B cell (primary cell): ENCODE results near the gene TTC32. TPM values are rescaled to one million over a fixed set of nuclear protein-coding genes. Genes with fewer than 3 reads are reported as not detected.

Experiments used
- ATAC-seq: fragments of 200-7000 bp; cut with Tn5 transposase; one replicate; pipeline ENCODE4 v1.10.0; 2021; ENCODE audit warnings: low read depth, mild to moderate bottlenecking, moderate number of reproducible peaks, moderate library complexity
- CTCF ChIA-PET: fragments of 350-600 bp; sonication (Branson Sonifier 250); formaldehyde crosslinking; loops from one replicate; lab custom pipeline; 2021; ENCODE audit warnings: antibody characterized with exemption, inconsistent platforms; lab: Charles Lee
- POLR2A ChIA-PET: fragments of 350-600 bp; sonication (Branson Sonifier 250); formaldehyde crosslinking; loops from one replicate; lab custom pipeline; 2021; ENCODE audit warnings: antibody characterized with exemption; lab: Charles Lee
- DNase-seq: peaks from one replicate; pipeline ENCODE4 v3.0.0; 2013
- H2AFZ ChIP-seq: 2 replicates; pipeline ENCODE4 v1.6.1; 2012; ENCODE audit warnings: mild to moderate bottlenecking, low read depth, low read length; ENCODE audit not compliant: insufficient read depth, poor library complexity, severe bottlenecking
- H3K27ac ChIP-seq, 2 donors: 1 replicate in 1 of 2; 2 replicates in 1 of 2; pipeline ENCODE4 v1.5.1; 2012 to 2013; ENCODE audit warnings: low read length in 2 of 2, mild to moderate bottlenecking in 2 of 2, moderate library complexity in 1 of 2
- H3K27me3 ChIP-seq, 4 experiments: fragments of 200-600 bp in 1 of 4; sonication (generic) in 1 of 4; replicated peaks in 1 of 4; 1 replicate in 2 of 4; 2 replicates in 2 of 4; pipeline versions ENCODE4 v1.6.1 to v1.7.0; 2013 to 2016; ENCODE audit warnings: low read length in 3 of 4, mild to moderate bottlenecking in 2 of 4, mixed read lengths in 1 of 4, moderate library complexity in 1 of 4; ENCODE audit not compliant: insufficient read depth in 4 of 4, control insufficient read depth in 3 of 4; ENCODE audit errors: control extremely low read depth in 1 of 4
- H3K36me3 ChIP-seq, 2 experiments: replicated peaks in 1 of 2; 1 replicate in 1 of 2; 2 replicates in 1 of 2; pipeline versions ENCODE4 v1.6.1 to v1.7.1; 2013; ENCODE audit warnings: low read length in 1 of 2; ENCODE audit not compliant: insufficient read depth in 2 of 2, control insufficient read depth in 1 of 2; ENCODE audit errors: control extremely low read depth in 1 of 2, extremely low read depth in 1 of 2
- H3K4me1 ChIP-seq, 2 donors: fragments of 200-600 bp in 1 of 2; sonication (generic) in 1 of 2; 1 replicate in 1 of 2; 2 replicates in 1 of 2; pipeline versions ENCODE4 v1.5.1 to v1.6.1; 2013 to 2017; ENCODE audit warnings: low read length in 2 of 2; ENCODE audit not compliant: control insufficient read depth in 2 of 2, insufficient read depth in 2 of 2
- H3K4me2 ChIP-seq: replicated peaks from 2 replicates; pipeline ENCODE3; 2012; ENCODE audit warnings: mild to moderate bottlenecking, low read depth, low read length; ENCODE audit not compliant: poor library complexity, severe bottlenecking
- H3K4me3 ChIP-seq, 5 experiments: fragments of 200-600 bp in 1 of 5; sonication (generic) in 1 of 5; 1 replicate in 3 of 5; 2 replicates in 2 of 5; pipeline versions ENCODE4 v1.5.1 to v1.7.0; 2011 to 2016; ENCODE audit warnings: low read length in 4 of 5, mild to moderate bottlenecking in 4 of 5, low read depth in 2 of 5, control low read depth in 1 of 5, moderate library complexity in 1 of 5; ENCODE audit not compliant: insufficient read depth in 1 of 5; ENCODE audit errors: control extremely low read depth in 1 of 5, extremely low read depth in 1 of 5
- H3K79me2 ChIP-seq: fragments of 200-600 bp; sonication (generic); one replicate; pipeline ENCODE4 v1.6.0; 2016; ENCODE audit warnings: low read length; ENCODE audit not compliant: control insufficient read depth, insufficient read depth
- H3K9ac ChIP-seq: fragments of 200-600 bp; sonication (generic); 2 replicates; pipeline ENCODE4 v1.6.1; 2017; ENCODE audit warnings: mild to moderate bottlenecking, low read length, moderate library complexity
- H3K9me3 ChIP-seq, 3 donors: one replicate each; pipeline versions ENCODE4 v1.6.1 to v1.7.1; 2013; ENCODE audit warnings: low read length in 2 of 3; ENCODE audit not compliant: control insufficient read depth in 2 of 3, insufficient read depth in 1 of 3; ENCODE audit errors: control extremely low read depth in 1 of 3
- H4K20me1 ChIP-seq: 2 replicates; pipeline ENCODE4 v1.6.0; 2012; ENCODE audit warnings: mild to moderate bottlenecking, low read length; ENCODE audit not compliant: insufficient read depth, control insufficient read depth, poor library complexity, severe bottlenecking
- H3K27ac Mint-ChIP-seq: one replicate; pipeline ENCODE4 v1.8.0; 2021; ENCODE audit warnings: mixed read lengths
- H3K27me3 Mint-ChIP-seq: one replicate; pipeline ENCODE4 v1.8.0; 2021; ENCODE audit warnings: mixed read lengths
- H3K4me1 Mint-ChIP-seq: one replicate; pipeline ENCODE4 v1.8.0; 2021; ENCODE audit warnings: mixed read lengths
- H3K4me3 Mint-ChIP-seq: one replicate; pipeline ENCODE4 v1.8.0; 2021; ENCODE audit warnings: mixed read lengths
- H3K9me3 Mint-ChIP-seq: one replicate; pipeline ENCODE4 v1.8.0; 2022; ENCODE audit warnings: mixed read lengths; ENCODE audit not compliant: insufficient read depth
- CTCF ChIP-seq: fragments of 200-600 bp; IDR thresholded peaks from one replicate; pipeline ENCODE4 v1.8.0; 2022; ENCODE audit warnings: antibody characterized with exemption, mild to moderate bottlenecking
- EZH2 ChIP-seq: IDR thresholded peaks from 2 replicates; pipeline ENCODE4 v1.6.1; 2012; ENCODE audit warnings: borderline replicate concordance, low read depth, mild to moderate bottlenecking, moderate library complexity, low read length; ENCODE audit not compliant: insufficient read depth, poor library complexity, severe bottlenecking
- WGBS: methylation state at CpG from one replicate; pipeline ENCODE4 v1.1.5; 2013; ENCODE audit warnings: missing lambda C conversion rate; ENCODE audit not compliant: insufficient coverage; 5-methylcytosine and 5-hydroxymethylcytosine counted together
- intact Hi-C: fragments of 100-400 bp; cut with micrococcal nuclease; formaldehyde crosslinking; loops from one replicate; pipeline ENCODE4 v1.10.0; 2022
- polyA plus RNA-seq: library from polyadenylated mRNA; depleted of rRNA; stranded (reverse); fragments of >200 nt; gene quantifications from 2 replicates; pipeline ENCODE4 v1.2.3, GENCODE V29; 2012
- total RNA-seq, 2 donors: library from RNA; stranded (reverse); fragments of 120-200 nt in 1 of 2; gene quantifications; 1 replicate in 1 of 2; 2 replicates in 1 of 2; pipeline versions ENCODE4 v1.2.3 to v1.2.4, GENCODE V29; 2013 to 2022

The TTC32 gene
- total and polyA plus RNA-seq, 2 donors (not counting 1 experiment from before 2014, with no cell fraction given), result 27.7 to 38.1 TPM

GRCh38 chr2:19914266-19914975 is 12.6 kb upstream of the TTC32 start:
- H3K4me2 ChIP-seq, result no peak overlapping the region
- H3K4me1 Mint-ChIP-seq, result no peaks in the 10 kb centered on the region
- no peaks in the 10 kb centered on the region for H3K27me3 Mint-ChIP-seq
- no peak for DNase-seq
- H3K27ac ChIP-seq, result no peak overlapping the region
- no peak for ATAC-seq
- H3K9me3 ChIP-seq, result peaks cover 0 to 8% (median 0%) of the 10 kb centered on the region in 3 donors
- H3K4me3 Mint-ChIP-seq, result no peak overlapping the region
- H3K4me1 ChIP-seq, result no peaks in the 10 kb centered on the region
- intact Hi-C loops, result no loop called here
- WGBS, result no CpG with 5 or more reads among the region's 1 CpG
- TF ChIP-seq CTCF (no peak), EZH2 (no peak)
- peaks cover 0 to 1% of the 10 kb centered on the region in 2 experiments for H3K36me3 ChIP-seq
- no peak overlapping the region for H3K27ac Mint-ChIP-seq
- no peaks in the 10 kb centered on the region for H4K20me1 ChIP-seq
- H3K27me3 ChIP-seq, result no peaks in the 10 kb centered on the region
- H2AFZ ChIP-seq, result no peak overlapping the region
- no peak overlapping the region for H3K9ac ChIP-seq
- CTCF ChIA-PET, result no interaction called here
- H3K79me2 ChIP-seq, result no peaks in the 10 kb centered on the region
- no peaks in the 10 kb centered on the region for H3K9me3 Mint-ChIP-seq
- POLR2A ChIA-PET, result no interaction called here
- H3K4me3 ChIP-seq, result no peak overlapping the region

GRCh38 chr2:19911808-19912509 is 10.2 kb upstream of the TTC32 start:
- Mint-ChIP-seq H3K27me3 (no peaks in the 10 kb centered on the region), H3K9me3 (no peaks in the 10 kb centered on the region), H3K27ac (no peak overlapping the region), H3K4me3 (no peak overlapping the region), H3K4me1 (no peaks in the 10 kb centered on the region)
- Histone ChIP-seq H3K27ac (no peak overlapping the region), H3K4me1 (no peaks in the 10 kb centered on the region), H3K36me3 (peaks cover 0 to 1% of the 10 kb centered on the region in 2 experiments), H3K4me2 (no peak overlapping the region), H2AFZ (no peak overlapping the region), H3K79me2 (no peaks in the 10 kb centered on the region), H4K20me1 (no peaks in the 10 kb centered on the region), H3K27me3 (no peaks in the 10 kb centered on the region), H3K9me3 (peaks cover 0 to 8% (median 0%) of the 10 kb centered on the region in 3 donors), H3K4me3 (no peak overlapping the region), H3K9ac (no peak overlapping the region)
- 93% methylated on average over 5 of the region's 9 CpGs for WGBS
- ChIA-PET POLR2A (no interaction called here), CTCF (no interaction called here)
- ATAC-seq (no peak), DNase-seq (no peak)
- no peak for TF ChIP-seq CTCF
- intact Hi-C loops, result no loop called here
